Measurements from ENCODE around the gene RPL27.
"Not testable (repeated sequence)": the region's sequence is repeated elsewhere in the genome, so short reads cannot be mapped to it uniquely, and the experiment has no call there.

RPL27 gene

GRCh38 chr17:42971589-42971988, 26.6 kb upstream of the RPL27 start:
- no peak for DNase-seq (ENCODE audit: low read depth in 1 of 2, low spot score in 1 of 2)
- H3K27ac ChIP-seq (replicated peaks) = no peak overlapping the region
- no peak overlapping the region for H3K4me3 ChIP-seq (replicated peaks; ENCODE audit: insufficient read depth, low read length)
- no peaks in the 10 kb centered on the region for H3K27me3 ChIP-seq (ENCODE audit: insufficient read depth, poor library complexity, severe bottlenecking)
- TF ChIP-seq REST (IDR thresholded peaks at IDR 0.05; ENCODE audit: insufficient replicate concordance, low read depth) (no peak), POLR2AphosphoS5 (IDR thresholded peaks at IDR 0.05; ENCODE audit: low read depth) (no peak), CTCF (IDR thresholded peaks at IDR 0.05; ENCODE audit: insufficient read depth, low read length) (no peak), GABPA (IDR thresholded peaks at IDR 0.05; ENCODE audit: low read depth) (no peak), SPI1 (IDR thresholded peaks at IDR 0.05; ENCODE audit: borderline replicate concordance, low read depth) (no peak)

- not testable (repeated sequence) for H3K27me3 ChIP-seq (ENCODE audit: insufficient read depth, poor library complexity, severe bottlenecking); DNase-seq (ENCODE audit: low read depth in 1 of 2, low spot score in 1 of 2); H3K27ac ChIP-seq (replicated peaks); H3K4me3 ChIP-seq (replicated peaks; ENCODE audit: insufficient read depth, low read length)
Measured at GRCh38 chr17:42973323-42973722, 24.9 kb upstream of the RPL27 start.

GRCh38 chr17:42975265-42975664, 23.0 kb upstream of the RPL27 start:
- H3K27ac ChIP-seq (replicated peaks) = no peak overlapping the region
- DNase-seq (ENCODE audit: low read depth in 1 of 2, low spot score in 1 of 2) = no peak
- no peaks in the 10 kb centered on the region for H3K27me3 ChIP-seq (ENCODE audit: insufficient read depth, poor library complexity, severe bottlenecking)
- H3K4me3 ChIP-seq (replicated peaks; ENCODE audit: insufficient read depth, low read length) = no peak overlapping the region
- TF ChIP-seq CTCF (IDR thresholded peaks at IDR 0.05; ENCODE audit: insufficient read depth, low read length) = no peak
- no peak for TF ChIP-seq GABPA (IDR thresholded peaks at IDR 0.05; ENCODE audit: low read depth)
- TF ChIP-seq REST (IDR thresholded peaks at IDR 0.05; ENCODE audit: insufficient replicate concordance, low read depth) = no peak
- TF ChIP-seq POLR2AphosphoS5 (IDR thresholded peaks at IDR 0.05; ENCODE audit: low read depth) = no peak
- no peak for TF ChIP-seq SPI1 (IDR thresholded peaks at IDR 0.05; ENCODE audit: borderline replicate concordance, low read depth)

GRCh38 chr17:42975701-42976100, 22.5 kb upstream of the RPL27 start:
- not testable (repeated sequence) for H3K4me3 ChIP-seq (replicated peaks; ENCODE audit: insufficient read depth, low read length); DNase-seq (ENCODE audit: low read depth in 1 of 2, low spot score in 1 of 2); H3K27me3 ChIP-seq (ENCODE audit: insufficient read depth, poor library complexity, severe bottlenecking); H3K27ac ChIP-seq (replicated peaks)

GRCh38 chr17:42979511-42980273, 18.5 kb upstream of the RPL27 start, which contains the start of gene PTGES3L:
TSS of gene PTGES3L (minus strand) at chr17:42980080. CDS start at chr17:42980053, 27 bp downstream.
- peak within 1 kb of the TSS; percentile 93 for H3K4me3 ChIP-seq (replicated peaks; ENCODE audit: insufficient read depth, low read length)
- no peaks in the 10 kb centered on the region for H3K27me3 ChIP-seq (ENCODE audit: insufficient read depth, poor library complexity, severe bottlenecking)
- 0 out of 2 replicates have a peak, but pooled peaks have one; percentile 17 for TF ChIP-seq GABPA (IDR thresholded peaks at IDR 0.05; ENCODE audit: low read depth)
- no peak for TF ChIP-seq REST (IDR thresholded peaks at IDR 0.05; ENCODE audit: insufficient replicate concordance, low read depth)
- DNase-seq (ENCODE audit: low read depth in 1 of 2, low spot score in 1 of 2) = peak in 1 of 2 experiments; percentile 32
- H3K27ac ChIP-seq (replicated peaks) = peak within 1 kb of the TSS; percentile 79
